ENCODE measurements around the gene COMMD10. TPM values are rescaled to one million over a fixed set of nuclear protein-coding genes. Genes with fewer than 3 reads are reported as not detected.

The COMMD10 gene
- total and polyA plus RNA-seq, 2 of the 8 experiments (the other 6 are each of a cell fraction or from before 2014, with no cell fraction given), result 16.5 to 43.4 TPM

GRCh38 chr5:116340799-116341198, 256.0 kb downstream of the COMMD10 start:
- no peak overlapping the region for H3K9ac ChIP-seq (replicated peaks in 1 of 4; ENCODE audit: extremely low read depth in 1 of 4, low read depth in 3 of 4, low read length in 3 of 4)
- no peak for TF ChIP-seq ZNF274 (IDR thresholded peaks at IDR 0.05; ENCODE audit: borderline replicate concordance, extremely low read depth, low read length)
- TF ChIP-seq POLR2A (IDR thresholded peaks at IDR 0.05; ENCODE audit: control extremely low read depth in 1 of 2, low read depth in 2 of 2, low read length in 2 of 2), result no peak
- TF ChIP-seq HDAC2 (IDR thresholded peaks at IDR 0.05; ENCODE audit: borderline replicate concordance in 1 of 2, low read depth in 2 of 2, low read length in 2 of 2), result no peak
- TF ChIP-seq YY1 (IDR thresholded peaks at IDR 0.05; ENCODE audit: low read depth, low read length), result no peak
- TF ChIP-seq CHD1 (IDR thresholded peaks at IDR 0.05; ENCODE audit: low read depth, low read length), result no peak
- no peak for TF ChIP-seq GTF2F1 (IDR thresholded peaks at IDR 0.05; ENCODE audit: borderline replicate concordance, low read depth, low read length)
- no peak for TF ChIP-seq CBX8 (IDR thresholded peaks at IDR 0.05; ENCODE audit: borderline replicate concordance, low read depth, low read length)
- no peak for TF ChIP-seq TAF7 (optimal IDR thresholded peaks at IDR 0.05; ENCODE audit: borderline replicate concordance, low read depth, low read length)
- no peak for TF ChIP-seq RBBP5 (IDR thresholded peaks at IDR 0.05; ENCODE audit: borderline replicate concordance, low read depth, low read length)
- TF ChIP-seq KDM4A (IDR thresholded peaks at IDR 0.05; ENCODE audit: low read depth, low read length, severe bottlenecking), result no peak
- TF ChIP-seq MAFK (IDR thresholded peaks at IDR 0.05; ENCODE audit: low read depth, low read length), result no peak
- TF ChIP-seq, protein P1, sequence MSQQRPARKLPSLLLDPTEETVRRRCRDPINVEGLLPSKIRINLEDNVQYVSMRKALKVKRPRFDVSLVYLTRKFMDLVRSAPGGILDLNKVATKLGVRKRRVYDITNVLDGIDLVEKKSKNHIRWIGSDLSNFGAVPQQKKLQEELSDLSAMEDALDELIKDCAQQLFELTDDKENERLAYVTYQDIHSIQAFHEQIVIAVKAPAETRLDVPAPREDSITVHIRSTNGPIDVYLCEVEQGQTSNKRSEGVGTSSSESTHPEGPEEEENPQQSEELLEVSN (IDR thresholded peaks at IDR 0.05), result no peak
- FAIRE-seq (no peak), DNase-seq (ENCODE audit: low read depth in 1 of 2, low spot score in 2 of 2) (no peak)
- no peak overlapping the region for H3K18ac ChIP-seq (ENCODE audit: extremely low read depth, low read length)
- no peaks in the 10 kb centered on the region for H3K27me3 ChIP-seq (replicated peaks in 1 of 4; ENCODE audit: control insufficient read depth in 3 of 4, extremely low read depth in 1 of 4, insufficient read depth in 3 of 4, low read length in 3 of 4)
- H4K91ac ChIP-seq (replicated peaks; ENCODE audit: insufficient read length, low read length), result no peak overlapping the region
- no peak overlapping the region for H3K14ac ChIP-seq (ENCODE audit: insufficient read length)
- H2BK15ac ChIP-seq (ENCODE audit: low read length), result no peak overlapping the region
- no peaks in the 10 kb centered on the region for H3K79me2 ChIP-seq (ENCODE audit: control insufficient read depth in 1 of 2, insufficient read depth in 2 of 2, low read length in 2 of 2)
- H2AK5ac ChIP-seq (ENCODE audit: low read depth, low read length), result no peak overlapping the region
- no peaks in the 10 kb centered on the region; a peak in 1 of 4 replicates for H3K9me3 ChIP-seq (ENCODE audit: insufficient read depth in 2 of 2, low read depth in 1 of 2, low read length in 1 of 2)
- H3K4me1 ChIP-seq (replicated peaks in 1 of 4; ENCODE audit: control insufficient read depth in 3 of 4, insufficient read depth in 4 of 4, low read length in 3 of 4), result no peaks in the 10 kb centered on the region; a peak in 1 of 7 replicates
- no peak overlapping the region for H3K4ac ChIP-seq (replicated peaks; ENCODE audit: insufficient read length, low read depth, low read length)
- H3K27ac ChIP-seq (ENCODE audit: low read depth, low read length), result no peak overlapping the region
- H4K8ac ChIP-seq (ENCODE audit: extremely low read depth, insufficient read depth, low read length), result no peak overlapping the region
- no peak overlapping the region for H2AFZ ChIP-seq (ENCODE audit: low read length)
- H2BK120ac ChIP-seq (replicated peaks; ENCODE audit: low read depth, low read length), result no peak overlapping the region
- H2BK12ac ChIP-seq (ENCODE audit: low read depth, low read length), result no peak overlapping the region
- no peaks in the 10 kb centered on the region for H3K79me1 ChIP-seq (ENCODE audit: low read depth, low read length)
- H2BK5ac ChIP-seq (ENCODE audit: low read depth, low read length), result no peak overlapping the region
- 87% methylated on average over 2 of the region's 2 CpGs; no CpG with 5 or more reads in 1 of the 2 experiments for WGBS, 2 experiments (ENCODE audit: extremely low coverage in 1 of 2, insufficient coverage in 1 of 2, insufficient read length in 1 of 2, insufficient replicate concordance in 2 of 2, low coverage in 1 of 2, low lambda C conversion rate in 2 of 2, missing lambda C conversion rate in 1 of 2)
- CTCF ChIA-PET (ENCODE audit: partially characterized antibody), result no interaction called here
- no peak overlapping the region for H2BK20ac ChIP-seq (ENCODE audit: low read length)
- H3K23me2 ChIP-seq (ENCODE audit: low read depth, low read length), result no peaks in the 10 kb centered on the region
- no peaks in the 10 kb centered on the region for H4K20me1 ChIP-seq (replicated peaks in 1 of 2; ENCODE audit: control insufficient read depth in 1 of 2, insufficient read depth in 2 of 2, low read length in 2 of 2)
- no peak overlapping the region for H3K23ac ChIP-seq (ENCODE audit: insufficient read length)
- no peaks in the 10 kb centered on the region for H3K36me3 ChIP-seq (ENCODE audit: control insufficient read depth in 2 of 4, insufficient read depth in 4 of 4, low read length in 3 of 4)
- no peak overlapping the region for H3K4me3 ChIP-seq (ENCODE audit: extremely low read depth in 1 of 4, insufficient read depth in 2 of 4, low read depth in 3 of 4, low read length in 4 of 4)
- H4K5ac ChIP-seq (ENCODE audit: insufficient read length, low read depth, low read length), result no peak overlapping the region
- H3K56ac ChIP-seq (replicated peaks; ENCODE audit: insufficient read length, low read depth, low read length), result no peak overlapping the region
- POLR2A ChIA-PET (ENCODE audit: partially characterized antibody), result no interaction called here
- H3K4me2 ChIP-seq (ENCODE audit: insufficient read depth in 1 of 2, low read depth in 2 of 2, low read length in 2 of 2), result no peak overlapping the region

Measured in H1 (cell line).